Epithelial cell of proximal tubule (primary cell): ENCODE measurements around the gene LUZP2. TPM values are rescaled to one million over a fixed set of nuclear protein-coding genes. Genes with fewer than 3 reads are reported as not detected.

Experiments used
- DNase-seq: peaks from one replicate; pipeline ENCODE4 v3.0.0-alpha.2; 2011; ENCODE audit warnings: low read depth
- H3K4me3 ChIP-seq: 2 replicates; pipeline ENCODE4 v1.5.1; 2011; ENCODE audit warnings: low read depth, mild to moderate bottlenecking, low read length
- CTCF ChIP-seq: conservative IDR thresholded peaks from 2 replicates; pipeline ENCODE4 v1.5.1; 2012; ENCODE audit warnings: low read depth, mild to moderate bottlenecking, low read length
- total RNA-seq: library from RNA; depleted of rRNA; stranded (reverse); fragments of >200 nt; gene quantifications from 2 replicates; pipeline ENCODE4 v1.2.3, GENCODE V29; 2015

Gene LUZP2
- total RNA-seq, 1 donor from 2014 or later = 0.75 TPM

- H3K4me3 ChIP-seq = no peak overlapping the region
- no peak for TF ChIP-seq CTCF
- DNase-seq = no peak
Observed at GRCh38 chr11:24556693-24557092, 59.8 kb downstream of the LUZP2 start.

DNA sequence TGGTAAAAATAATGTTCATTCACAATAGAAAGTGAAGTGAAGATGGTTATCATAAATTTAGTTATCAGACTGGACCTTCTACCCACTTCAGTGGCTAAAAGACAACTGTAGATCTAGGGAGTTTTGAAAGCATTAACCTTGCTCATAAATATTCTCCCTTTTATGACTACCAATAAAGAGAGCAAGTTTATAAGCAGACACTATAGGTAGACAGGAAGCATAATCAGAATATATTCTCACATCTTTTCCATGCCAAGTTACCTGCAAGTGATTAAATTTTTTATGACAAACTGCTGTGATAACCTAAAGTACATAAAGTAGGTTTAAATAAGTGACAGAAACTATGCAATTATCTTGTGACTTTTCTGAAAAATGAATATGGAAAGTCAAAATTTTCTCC, 62.5 kb downstream of the LUZP2 start:
- TF ChIP-seq CTCF = no peak
- no peak overlapping the region for H3K4me3 ChIP-seq
- no peak for DNase-seq

DNA sequence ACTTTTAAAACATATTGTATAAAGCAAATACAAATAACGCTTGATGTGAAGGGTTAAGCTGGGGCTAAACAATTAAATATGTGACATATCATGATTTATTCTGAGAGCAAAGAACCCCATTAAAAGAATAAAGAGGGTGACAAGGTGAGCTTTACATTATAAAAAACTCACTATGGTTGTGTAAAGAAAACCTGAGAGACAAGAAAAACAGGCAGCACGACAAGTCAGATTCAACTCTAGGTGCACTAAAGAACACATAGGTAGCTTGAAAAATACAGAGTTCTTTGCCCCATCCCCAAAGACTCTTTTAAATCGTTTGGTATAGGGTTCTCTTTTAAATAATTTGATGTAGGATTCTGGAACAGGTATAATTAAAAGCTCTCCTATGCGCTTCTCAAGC, 63.5 kb downstream of the LUZP2 start:
- H3K4me3 ChIP-seq = no peak overlapping the region
- DNase-seq = no peak
- no peak for TF ChIP-seq CTCF

GRCh38 chr11:24567380-24567779, 70.5 kb downstream of the LUZP2 start:
- no peak for TF ChIP-seq CTCF
- no peak for DNase-seq
- H3K4me3 ChIP-seq = no peak overlapping the region

DNA sequence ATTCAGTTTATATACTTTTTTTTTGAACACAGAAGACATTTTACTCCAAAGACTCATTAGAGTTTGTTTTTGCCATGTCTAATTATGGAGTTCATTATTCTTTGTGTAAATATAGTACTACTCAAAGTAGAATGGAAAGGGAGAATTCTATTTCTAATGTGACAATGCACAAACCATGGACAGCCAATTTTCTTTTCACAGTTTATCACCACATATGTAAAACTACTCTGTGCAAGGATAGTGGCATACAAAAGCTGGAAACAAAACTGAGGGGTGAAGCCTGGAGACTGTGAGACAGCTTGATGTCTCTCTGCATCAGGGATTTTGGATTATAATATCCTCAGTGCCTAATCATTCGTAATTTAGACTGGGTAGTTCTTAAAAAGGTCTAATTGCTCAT, 75.5 kb downstream of the LUZP2 start:
- H3K4me3 ChIP-seq = no peak overlapping the region
- no peak for DNase-seq
- TF ChIP-seq CTCF = no peak

GRCh38 chr11:24574461-24574860, 77.6 kb downstream of the LUZP2 start:
- TF ChIP-seq CTCF = no peak
- no peak overlapping the region for H3K4me3 ChIP-seq
- DNase-seq = no peak

GRCh38 chr11:24575392-24575791, 78.5 kb downstream of the LUZP2 start:
- TF ChIP-seq CTCF = no peak
- DNase-seq = no peak
- no peak overlapping the region for H3K4me3 ChIP-seq
